SHP77 treated with DMSO at 0.1 percent for 48 hours (cell line): ENCODE results near the gene IGIP.
A peak's percentile ranks its signal among the peaks of the same experiment; 100 is the strongest.

ENCODE experiments used
- DNase-seq: peaks from one replicate; lab custom pipeline; 2025; lab: John Stamatoyannopoulos, UW

Gene IGIP

GRCh38 chr5:140165101-140165922 is 39.6 kb downstream of the IGIP start:
- no peak for DNase-seq

GRCh38 chr5:140165923-140166270 is 40.2 kb downstream of the IGIP start:
- DNase-seq: no peak

GRCh38 chr5:140166911-140167310 is 41.2 kb downstream of the IGIP start:
- DNase-seq: no peak

DNA sequence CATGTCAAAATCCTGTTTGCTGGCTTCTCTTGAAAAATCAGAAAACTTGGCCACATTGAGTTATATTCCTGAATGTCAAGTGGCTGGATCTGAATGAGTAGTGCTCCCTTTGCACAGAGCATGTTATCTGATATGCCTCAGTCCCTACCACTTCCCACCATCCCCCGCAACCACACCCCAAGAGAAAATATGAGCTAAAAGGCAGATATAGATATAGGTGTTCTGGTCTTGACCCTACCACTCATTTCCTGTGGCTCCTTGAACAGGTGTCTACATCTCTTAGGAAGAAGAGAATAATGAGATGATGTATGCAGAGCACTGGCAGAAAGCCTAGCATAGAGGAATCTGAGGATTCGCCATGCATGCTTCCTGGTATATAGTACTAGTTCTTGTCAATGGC is 42.6 kb downstream of the IGIP start:
- no peak for DNase-seq

DNA sequence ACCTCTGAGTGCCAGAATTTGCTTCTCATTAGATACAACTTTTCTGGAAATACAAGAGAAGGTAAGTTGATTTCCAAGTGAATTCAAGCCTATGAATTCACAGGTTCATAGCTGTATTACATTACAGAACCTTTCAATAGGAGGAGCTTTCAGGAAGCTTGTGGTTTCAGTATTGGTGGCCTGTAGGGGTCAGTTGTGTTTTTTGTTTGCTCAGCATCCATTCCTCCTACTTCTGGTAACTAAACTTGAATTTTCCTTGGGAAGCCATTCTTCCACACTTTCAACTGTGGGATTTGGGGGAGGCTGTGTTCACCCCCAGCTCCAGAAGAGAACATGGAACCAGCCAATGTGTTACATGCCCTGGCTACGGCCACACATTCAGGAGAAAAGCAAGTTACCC is 43.7 kb downstream of the IGIP start:
- no peak for DNase-seq

GRCh38 chr5:140172483-140172882 is 46.7 kb downstream of the IGIP start:
- DNase-seq: no peak

DNA sequence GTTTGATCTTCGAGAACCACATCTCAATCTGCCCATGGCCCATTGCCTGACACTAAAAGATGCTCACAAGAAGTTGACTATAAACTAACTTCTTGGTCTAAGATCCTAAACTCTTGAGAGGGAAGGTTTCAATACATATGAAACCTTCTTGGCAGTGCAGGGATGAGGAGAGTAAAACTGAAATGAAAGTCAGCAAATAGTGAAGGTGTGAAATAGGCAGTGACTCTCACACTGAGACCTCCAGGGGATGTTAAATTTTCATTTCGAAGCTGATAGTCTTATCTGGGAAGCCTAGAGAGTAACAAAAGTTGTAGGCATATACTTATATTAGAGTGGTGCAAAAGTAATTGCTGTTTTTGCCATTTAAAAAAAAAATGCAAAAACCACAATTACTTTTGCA is 48.3 kb downstream of the IGIP start:
- no peak for DNase-seq

GRCh38 chr5:140174465-140175366 is 49.0 kb downstream of the IGIP start, which contains the start of gene CYSTM1:
CYSTM1 (plus strand) TSS chr5:140175188; CDS start chr5:140194466, 19,278 bp downstream.
- peak; percentile 95 for DNase-seq

DNA sequence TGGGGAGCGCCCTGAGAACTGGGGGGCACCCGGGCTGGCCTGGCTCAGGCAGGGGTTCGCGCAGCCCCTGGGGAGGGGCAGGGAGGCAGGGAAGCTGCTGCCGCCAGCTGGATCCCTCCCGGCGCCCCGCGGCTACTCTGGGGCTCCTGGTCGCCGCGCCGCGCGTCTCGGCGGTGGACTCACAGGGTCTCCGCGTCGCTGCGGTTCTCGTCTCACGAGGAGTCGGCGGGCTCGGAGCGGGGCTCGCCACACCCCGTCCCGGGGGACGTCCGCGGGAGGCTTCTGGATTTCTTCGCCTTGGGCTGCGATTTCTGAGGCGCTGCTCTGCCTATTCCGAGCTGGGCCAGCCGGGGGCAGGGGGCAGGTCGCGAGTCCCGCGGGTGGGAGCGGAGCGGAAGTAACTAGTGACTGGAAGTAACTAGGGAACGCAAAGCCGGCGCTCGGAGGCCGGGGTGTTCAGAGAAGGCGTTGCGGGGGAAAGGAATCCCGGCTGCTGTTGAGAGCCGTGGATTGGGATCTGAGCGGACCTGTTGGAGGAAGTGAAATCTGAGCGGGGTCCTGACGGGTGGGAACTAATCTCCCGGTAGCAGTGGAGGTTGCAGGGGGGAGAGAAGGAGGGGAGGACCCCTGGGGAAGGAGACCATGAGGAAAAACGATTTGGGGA is 49.8 kb downstream of the IGIP start:
- peak; percentile 79 for DNase-seq

DNA sequence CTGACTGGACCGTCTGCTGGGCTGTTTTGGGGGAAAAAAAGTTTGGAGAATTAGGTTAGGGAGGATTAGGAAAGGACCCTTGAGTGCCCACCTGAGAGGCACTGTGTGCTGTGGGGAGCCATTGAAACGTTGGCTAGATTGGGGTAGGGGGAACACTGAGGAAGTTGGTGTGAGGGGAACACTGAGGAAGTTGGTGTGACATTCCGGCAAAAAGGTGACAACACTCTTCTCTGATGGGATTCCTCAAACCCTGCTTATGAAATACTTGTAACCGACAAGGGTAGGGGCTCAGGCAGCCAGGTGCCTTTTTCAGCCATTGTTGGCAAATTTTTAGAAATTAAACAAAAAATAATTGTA is 50.3 kb downstream of the IGIP start:
- DNase-seq: no peak

DNA sequence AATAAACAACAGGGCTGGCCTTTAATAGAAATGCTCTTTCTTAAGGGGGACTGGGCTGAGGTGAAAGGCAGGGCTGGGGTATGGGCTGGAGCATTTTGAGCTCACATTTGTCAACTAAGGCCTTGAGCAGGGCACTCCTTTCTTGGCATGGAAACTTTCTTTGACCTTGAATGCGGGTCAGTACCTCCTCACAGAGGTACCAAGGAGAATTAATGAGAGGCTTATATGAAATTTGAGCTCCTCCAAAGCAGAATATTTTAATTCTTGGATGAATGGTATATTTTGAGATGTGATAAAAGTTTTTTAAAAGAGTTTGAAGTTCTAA is 52.3 kb downstream of the IGIP start:
- no peak for DNase-seq

DNA sequence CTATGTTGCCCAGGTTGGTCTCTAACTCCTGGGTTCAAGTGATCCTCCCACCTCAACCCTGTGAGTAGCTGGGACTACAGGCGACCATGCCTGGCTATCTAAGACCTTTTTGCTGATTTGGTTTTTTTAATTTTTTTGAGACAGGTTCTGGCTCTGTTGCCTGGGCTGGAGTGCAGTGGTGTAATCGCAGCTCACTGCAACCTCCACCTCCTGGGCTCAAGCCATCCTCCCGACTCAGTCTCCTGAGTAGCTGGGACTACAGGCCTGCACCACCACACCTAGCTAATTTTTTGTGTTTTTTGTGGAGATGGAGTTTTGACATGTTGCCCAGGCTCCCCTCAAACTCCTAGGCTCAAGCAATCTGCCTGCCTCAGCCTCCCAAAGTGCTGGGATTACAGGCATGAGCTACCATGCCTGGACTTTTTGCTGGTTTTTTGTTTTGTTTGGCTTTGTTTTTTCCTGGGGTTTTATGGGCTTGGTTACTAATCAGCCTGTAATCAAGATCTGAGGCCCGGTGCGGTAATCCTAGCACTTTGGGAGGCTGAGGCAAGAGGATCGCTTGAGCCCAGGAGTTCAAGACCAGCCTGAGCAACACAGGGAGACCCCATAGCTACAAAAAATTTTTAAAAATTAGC is 52.9 kb downstream of the IGIP start:
- DNase-seq: no peak
